Smooth muscle cell (in vitro differentiated cells): ENCODE results near the gene AUTS2. TPM values are rescaled to one million over a fixed set of nuclear protein-coding genes. Genes with fewer than 3 reads are reported as not detected.

Source experiments
- DNase-seq: peaks from one replicate; lab custom pipeline; 2025; ENCODE audit not compliant: unreplicated experiment; lab: John Stamatoyannopoulos, UW
- H2AFZ ChIP-seq: fragments of 200-600 bp; sonication (generic); 2 replicates; pipeline ENCODE4 v1.6.0; 2016; ENCODE audit warnings: antibody characterized with exemption, low read depth, mild to moderate bottlenecking
- H3F3A ChIP-seq: fragments of 200-600 bp; sonication (generic); 2 replicates; pipeline ENCODE4 v1.6.0; 2017; ENCODE audit warnings: antibody characterized with exemption, low read depth
- H3K27ac ChIP-seq: fragments of 200-600 bp; sonication (generic); 2 replicates; pipeline ENCODE4 v1.5.1; 2016; ENCODE audit warnings: low read depth, mild to moderate bottlenecking
- H3K27me3 ChIP-seq: fragments of 200-600 bp; sonication (generic); 2 replicates; pipeline ENCODE4 v1.6.1; 2016; ENCODE audit warnings: low read depth, mild to moderate bottlenecking
- H3K36me3 ChIP-seq: fragments of 200-600 bp; sonication (generic); 2 replicates; pipeline ENCODE4 v1.5.1; 2016; ENCODE audit warnings: low read depth
- H3K4me1 ChIP-seq: fragments of 200-600 bp; sonication (generic); 2 replicates; pipeline ENCODE4 v1.5.1; 2016; ENCODE audit warnings: low read depth
- H3K4me2 ChIP-seq: fragments of 200-600 bp; sonication (generic); 2 replicates; pipeline ENCODE4 v1.6.0; 2016; ENCODE audit warnings: mild to moderate bottlenecking
- H3K4me3 ChIP-seq: fragments of 200-600 bp; sonication (generic); 2 replicates; pipeline ENCODE4 v1.5.1; 2016; ENCODE audit warnings: mild to moderate bottlenecking
- H3K79me2 ChIP-seq: fragments of 200-600 bp; sonication (generic); 2 replicates; pipeline ENCODE4 v1.6.0; 2016; ENCODE audit warnings: low read depth, mild to moderate bottlenecking
- H3K9ac ChIP-seq: fragments of 200-600 bp; sonication (generic); 2 replicates; pipeline ENCODE4 v1.6.0; 2016; ENCODE audit warnings: low read depth
- H3K9me3 ChIP-seq: fragments of 200-600 bp; sonication (generic); replicated peaks from 2 replicates; pipeline ENCODE4 v1.5.1; 2016; ENCODE audit warnings: low read depth
- H4K20me1 ChIP-seq: fragments of 200-600 bp; sonication (generic); 2 replicates; pipeline ENCODE4 v1.6.0; 2016; ENCODE audit warnings: low read depth
- CTCF ChIP-seq: fragments of 200-600 bp; sonication (generic); IDR thresholded peaks from 2 replicates; pipeline ENCODE4 v1.5.1; 2017; ENCODE audit warnings: borderline replicate concordance, mild to moderate bottlenecking, antibody characterized with exemption; ENCODE audit not compliant: insufficient read depth, poor library complexity, severe bottlenecking
- WGBS: methylation state at CpG from one replicate; pipeline ENCODE4 v1.1.7; 2016; ENCODE audit warnings: low lambda C conversion rate; 5-methylcytosine and 5-hydroxymethylcytosine counted together
- polyA plus RNA-seq: library from polyadenylated mRNA; unstranded; fragments of >200 nt; fragmentation: Nextera tagmentation; extraction: Ambion mirVana; gene quantifications from 2 replicates; pipeline ENCODE4 v1.2.1, GENCODE V29; 2016
- total RNA-seq: library from RNA; depleted of rRNA; stranded (reverse); fragments of >200 nt; gene quantifications from 2 replicates; pipeline ENCODE4 v1.2.3, GENCODE V29; 2014

The AUTS2 gene
- total and polyA plus RNA-seq, 2 experiments from 2014 or later: 6.5 to 8.6 TPM

- Histone ChIP-seq H3K27ac (no peak overlapping the region), H3K4me3 (no peak overlapping the region), H2AFZ (no peak overlapping the region), H3F3A (no peaks in the 10 kb centered on the region), H3K4me2 (no peak overlapping the region), H4K20me1 (no peaks in the 10 kb centered on the region), H3K36me3 (no peaks in the 10 kb centered on the region), H3K79me2 (no peaks in the 10 kb centered on the region), H3K9ac (no peak overlapping the region), H3K27me3 (peaks cover 18% of the 10 kb centered on the region), H3K4me1 (peaks cover 34% of the 10 kb centered on the region), H3K9me3 (no peaks in the 10 kb centered on the region)
- no peak for TF ChIP-seq CTCF
- DNase-seq: no peak
- 57% methylated on average over 13 of the region's 13 CpGs for WGBS
Measured at GRCh38 chr7:70614237-70615045, 1016.2 kb downstream of the AUTS2 start.

- no peak for TF ChIP-seq CTCF
- Histone ChIP-seq H3K27ac (no peak overlapping the region), H3K4me2 (no peak overlapping the region), H3F3A (no peaks in the 10 kb centered on the region), H3K9ac (no peak overlapping the region), H3K9me3 (no peaks in the 10 kb centered on the region), H3K27me3 (peaks cover 25% of the 10 kb centered on the region), H3K4me3 (no peak overlapping the region), H4K20me1 (no peaks in the 10 kb centered on the region), H3K4me1 (peaks cover 41% of the 10 kb centered on the region), H3K79me2 (no peaks in the 10 kb centered on the region), H3K36me3 (no peaks in the 10 kb centered on the region), H2AFZ (no peak overlapping the region)
- no peak for DNase-seq
- WGBS: 85% methylated on average over 5 of the region's 5 CpGs
Measured at GRCh38 chr7:70615066-70615606, 1016.9 kb downstream of the AUTS2 start.

- peaks cover 41% of the 10 kb centered on the region for H3K4me1 ChIP-seq
- no peak overlapping the region for H3K4me2 ChIP-seq
- no peaks in the 10 kb centered on the region for H3K36me3 ChIP-seq
- TF ChIP-seq CTCF: no peak
- no peaks in the 10 kb centered on the region for H3K9me3 ChIP-seq
- no peak overlapping the region for H3K9ac ChIP-seq
- H3F3A ChIP-seq: no peaks in the 10 kb centered on the region
- no peak for DNase-seq
- H3K79me2 ChIP-seq: no peaks in the 10 kb centered on the region
- 98% methylated on average over 5 of the region's 5 CpGs for WGBS
- no peak overlapping the region for H2AFZ ChIP-seq
- peaks cover 32% of the 10 kb centered on the region for H3K27me3 ChIP-seq
- H4K20me1 ChIP-seq: no peaks in the 10 kb centered on the region
- no peak overlapping the region for H3K27ac ChIP-seq
- no peak overlapping the region for H3K4me3 ChIP-seq
Measured at GRCh38 chr7:70616211-70616610, 1017.9 kb downstream of the AUTS2 start.
